Testis (tissue), 2 donors: ENCODE results near the gene EGFR.

Experiments used
- CTCF ChIP-seq, 3 experiments: fragments of 450-650 bp in 2 of 3; fragments of 200-600 bp in 1 of 3; sonication (generic) in 1 of 3; IDR thresholded peaks; one replicate each; pipeline ENCODE4 v1.5.1; 2016 to 2019; ENCODE audit warnings: antibody characterized with exemption in 3 of 3, mild to moderate bottlenecking in 2 of 3, moderate library complexity in 1 of 3
- POLR2A ChIP-seq: fragments of 450-650 bp; IDR thresholded peaks from one replicate; pipeline ENCODE4 v1.6.1; 2017; ENCODE audit warnings: antibody characterized with exemption, mild to moderate bottlenecking, moderate library complexity

GRCh38 chr7:55260171-55260570 is 241.4 kb downstream of the EGFR start:
- TF ChIP-seq CTCF (IDR thresholded peaks at IDR 0.05): no peak
- no peak for TF ChIP-seq POLR2A
